ENCODE measurements around the gene PXK. TPM values are rescaled to one million over a fixed set of nuclear protein-coding genes. Genes with fewer than 3 reads are reported as not detected.

PXK gene
- total and polyA plus RNA-seq, 10 of the 15 experiments (the other 5 are each of a cell fraction or from before 2014, with no cell fraction given) = 8.4 to 38.0 (median 27.6) TPM

GRCh38 chr3:58358092-58358491 is 25.4 kb downstream of the PXK start:
- H4K20me1 ChIP-seq (ENCODE audit: control insufficient read depth, insufficient read depth) = no peaks in the 10 kb centered on the region
- SMC1A ChIA-PET (ENCODE audit: uncharacterized antibody, unreplicated experiment) = interaction anchor here (2.7 to 15.0 kb wide), 2 partner anchors 22 to 36 kb away, joined by 6 to 324 read pairs; partner anchors contain the start of gene PXK
- no peak for DNase-seq (ENCODE audit: low read depth, low spot score)
- in situ Hi-C loops (cut with MboI) (no loop called here), intact Hi-C loops (cut with micrococcal nuclease; ENCODE audit: unreplicated experiment) (no loop called here)
- H3K27ac ChIP-seq (ENCODE audit: control insufficient read depth, insufficient read depth) = no peak overlapping the region
- H3K27me3 ChIP-seq (replicated peaks in 1 of 2; ENCODE audit: control insufficient read depth in 2 of 2, insufficient read depth in 2 of 2, low read length in 1 of 2) = no peaks in the 10 kb centered on the region
- H3K4me3 ChIP-seq = no peak overlapping the region
- H2AFZ ChIP-seq (ENCODE audit: control insufficient read depth, low read depth, low read length) = no peak overlapping the region
- no peak for TF ChIP-seq NBN (IDR thresholded peaks at IDR 0.05)
- TF ChIP-seq RAD21 (IDR thresholded peaks at IDR 0.05; ENCODE audit: insufficient read depth, low read depth, low read length) = no peak
- no peak for TF ChIP-seq CBX3 (IDR thresholded peaks at IDR 0.05; ENCODE audit: borderline replicate concordance, low read depth)
- TF ChIP-seq WRNIP1 (IDR thresholded peaks at IDR 0.05; ENCODE audit: borderline replicate concordance, low read depth, low read length) = no peak
- no peak for TF ChIP-seq NR2C2 (IDR thresholded peaks at IDR 0.05; ENCODE audit: borderline replicate concordance, control insufficient read depth, insufficient read length, low read depth)
- TF ChIP-seq SMAD5 (IDR thresholded peaks at IDR 0.05; ENCODE audit: low read depth) = no peak
- no peak for TF ChIP-seq SPI1 (IDR thresholded peaks at IDR 0.05; ENCODE audit: borderline replicate concordance, insufficient read depth, low read depth, low read length)
- TF ChIP-seq BCL3 (IDR thresholded peaks at IDR 0.05; ENCODE audit: borderline replicate concordance, insufficient read depth, low read depth, low read length, poor library complexity, severe bottlenecking) = no peak
- no peak for TF ChIP-seq IRF4 (IDR thresholded peaks at IDR 0.05; ENCODE audit: low read depth, low read length)
- no peak for TF ChIP-seq CHD2 (IDR thresholded peaks at IDR 0.05; ENCODE audit: borderline replicate concordance, low read depth, low read length)
- TF ChIP-seq TARDBP (IDR thresholded peaks at IDR 0.05; ENCODE audit: borderline replicate concordance) = no peak
- no peak for TF ChIP-seq RBBP5 (conservative IDR thresholded peaks at IDR 0.05)
- no peak for TF ChIP-seq DPF2 (IDR thresholded peaks at IDR 0.05)
- RAD21 ChIA-PET (ENCODE audit: unreplicated experiment) = interaction anchor here (2.9 kb wide), 1 partner anchor 22 kb away, joined by 30 read pairs; no protein-coding TSS in a partner anchor
- H3K4me1 ChIP-seq (ENCODE audit: control insufficient read depth, insufficient read depth, low read length) = peaks cover 32% of the 10 kb centered on the region
- CTCF ChIA-PET = interaction anchor here (1.0 to 12.5 kb wide), 2 partner anchors 21 to 28 kb away, joined by 3 to 204 read pairs; partner anchors contain the start of gene PXK
- ATAC-seq = no peak
- H3K79me2 ChIP-seq (ENCODE audit: control insufficient read depth, insufficient read depth, low read length) = peaks cover 5% of the 10 kb centered on the region
- H3K36me3 ChIP-seq (ENCODE audit: control insufficient read depth in 2 of 2, insufficient read depth in 2 of 2, low read length in 1 of 2) = no peaks in the 10 kb centered on the region
- no peaks in the 10 kb centered on the region for H3K9me3 ChIP-seq (replicated peaks; ENCODE audit: control insufficient read depth, insufficient read depth, low read length)
- no peak overlapping the region for H3K4me2 ChIP-seq (ENCODE audit: control insufficient read depth, insufficient read depth)
- no peak for FAIRE-seq
- 83% methylated on average over 3 of the region's 3 CpGs for WGBS (ENCODE audit: insufficient coverage, insufficient replicate concordance, low lambda C conversion rate, missing lambda C conversion rate)
- POLR2A ChIA-PET = interaction anchor here (1.1 to 12.7 kb wide), 3 partner anchors 11 to 31 kb away, joined by 3 to 221 read pairs (median 14); partner anchors contain the start of gene PXK
- no peak overlapping the region for H3K9ac ChIP-seq (ENCODE audit: control insufficient read depth, insufficient read depth, low read length)
- BruUV-seq (replicated peaks) = no TSS peak
